GM21381 (cell line): ENCODE results near the gene ADK.
"Not testable (repeated sequence)": the region's sequence is repeated elsewhere in the genome, so short reads cannot be mapped to it uniquely, and the experiment has no call there.

ENCODE experiments used
- ATAC-seq: cut with Tn5 transposase; IDR thresholded peaks from one replicate; pipeline ENCODE4 v1.9.1; 2021; ENCODE audit warnings: mild to moderate bottlenecking, moderate library complexity; ENCODE audit not compliant: unreplicated experiment

The ADK gene

DNA sequence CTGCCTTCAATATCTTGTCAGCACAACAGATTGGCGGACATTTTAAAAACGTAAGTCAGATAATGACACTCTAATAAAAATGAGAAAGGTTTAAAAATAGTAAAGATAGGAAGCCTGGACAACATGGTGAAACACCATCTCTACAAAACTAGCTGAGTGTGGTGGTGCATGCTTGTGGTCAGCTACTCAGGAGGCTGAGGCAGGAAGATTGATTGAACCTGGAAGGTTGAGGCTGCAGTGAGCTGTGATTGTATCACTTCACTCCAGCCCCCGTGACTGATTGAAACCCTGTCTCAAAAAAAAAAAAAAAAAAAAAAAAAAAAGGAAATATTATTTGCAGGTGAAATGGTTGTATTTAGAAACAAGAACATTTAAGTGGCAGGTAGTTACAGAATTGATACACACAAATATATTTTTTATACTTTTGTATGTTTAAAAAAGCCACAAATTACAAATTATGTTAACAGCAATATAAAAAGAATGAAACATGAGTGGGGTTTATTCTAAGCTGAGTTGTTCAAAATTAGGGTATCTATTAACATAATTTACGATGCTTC lies 141.9 kb downstream of the ADK start:
- ATAC-seq = no peak

DNA sequence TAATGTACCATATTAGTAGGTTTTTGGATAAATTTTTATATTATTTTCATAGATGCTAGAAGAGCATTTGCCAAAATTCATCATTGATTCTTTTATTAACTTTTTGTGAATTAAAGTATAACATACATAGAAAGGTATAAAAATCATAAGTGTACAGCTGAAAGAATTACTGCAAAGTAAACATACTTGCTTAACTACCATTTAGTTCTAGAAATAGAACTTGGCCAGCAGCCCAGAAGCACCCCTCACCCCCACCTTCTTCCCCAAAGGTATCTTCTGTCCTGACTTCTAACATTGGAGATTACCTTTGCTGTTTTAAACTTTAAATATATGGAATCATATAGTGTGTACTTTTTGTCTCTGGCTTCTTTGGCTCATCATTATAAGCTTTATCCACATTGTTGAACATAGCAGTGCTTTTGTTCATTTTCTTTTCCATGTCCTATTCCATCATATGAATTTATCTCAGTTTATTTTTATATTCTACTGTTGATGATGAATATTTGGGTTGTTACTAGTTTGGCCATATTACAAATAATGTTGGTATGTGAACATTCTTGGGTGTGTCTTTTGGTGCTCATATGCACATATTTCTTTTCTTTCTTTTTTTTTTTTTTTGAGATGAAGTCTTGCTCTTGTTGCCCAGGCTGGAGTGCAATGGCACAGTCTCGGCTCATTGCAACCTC lies 142.8 kb downstream of the ADK start:
- no peak for ATAC-seq

DNA sequence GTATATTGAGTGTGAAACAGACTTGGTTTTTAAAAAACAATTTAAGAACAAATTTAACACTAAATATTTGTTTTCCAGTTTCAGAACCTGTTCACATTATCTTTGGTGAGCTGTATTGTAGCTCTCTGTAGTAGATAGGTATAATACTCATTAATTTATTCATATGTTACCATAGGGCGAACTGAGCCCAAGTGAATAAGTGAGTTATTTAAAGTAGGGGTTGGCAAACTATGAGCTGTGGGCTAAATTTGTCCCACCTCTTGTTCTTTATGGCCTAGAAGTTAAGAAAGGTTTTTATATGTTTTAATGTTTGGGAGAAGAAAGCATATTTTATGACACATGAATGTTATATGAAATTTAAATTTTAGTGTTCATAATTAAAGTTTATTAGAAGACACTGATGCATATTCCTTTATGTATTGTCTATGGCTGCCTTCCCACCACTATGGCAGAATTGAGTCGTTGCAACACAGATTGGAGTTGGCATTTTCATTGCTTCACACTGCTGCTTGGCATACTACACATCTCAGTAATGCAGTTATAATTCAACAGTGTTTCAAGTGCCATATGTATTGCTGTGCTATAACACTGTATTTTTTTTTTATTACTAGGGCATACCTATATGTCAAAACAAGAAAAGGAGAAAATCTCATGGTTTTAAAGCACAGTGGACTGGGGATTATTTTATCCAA lies 146.5 kb downstream of the ADK start:
- ATAC-seq = no peak

DNA sequence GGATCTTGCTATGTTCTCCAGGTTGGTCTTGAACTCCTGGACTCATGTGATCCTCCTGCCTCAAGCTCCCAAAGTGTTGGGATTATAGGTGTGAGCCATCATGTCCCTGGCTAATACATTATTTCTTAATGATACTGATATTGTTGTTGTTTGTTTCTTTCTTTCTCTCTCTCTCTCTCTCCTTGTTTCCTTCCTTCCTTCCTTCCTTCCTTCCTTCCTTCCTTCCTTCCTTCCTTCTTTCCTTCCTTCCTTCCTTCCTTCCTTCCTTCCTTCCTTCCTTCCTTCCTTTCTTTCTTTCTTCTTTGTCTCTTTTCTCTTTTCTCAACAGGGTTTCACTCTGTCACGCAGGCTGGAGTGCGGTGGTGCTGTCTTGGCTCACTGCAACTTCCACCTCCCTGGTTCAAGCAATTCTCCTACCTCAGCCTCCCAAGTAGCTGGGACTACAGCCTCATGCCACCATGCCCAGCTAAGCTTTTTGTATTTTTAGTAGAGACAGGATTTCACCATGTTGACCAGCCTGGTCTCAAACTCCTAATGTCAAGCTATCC lies 149.1 kb downstream of the ADK start:
- not testable (repeated sequence) for ATAC-seq

DNA sequence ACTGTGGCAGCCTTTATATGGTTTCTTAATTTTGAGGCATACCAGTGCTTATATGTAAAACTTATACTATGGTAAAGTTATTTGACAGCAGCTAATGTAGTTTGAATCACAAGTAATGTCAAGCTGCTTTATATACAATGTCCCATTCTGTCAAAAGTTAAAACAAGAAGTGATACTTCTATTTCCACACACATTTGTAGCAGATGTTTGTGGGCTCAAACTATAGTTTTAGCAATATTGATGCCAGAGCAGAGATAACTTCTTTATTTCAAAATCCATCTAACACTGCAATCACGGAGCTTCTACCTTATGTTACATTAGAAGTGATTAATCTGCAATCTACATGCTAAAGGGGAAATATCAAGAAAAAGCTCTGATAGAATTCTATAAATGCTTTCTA lies 149.6 kb downstream of the ADK start:
- ATAC-seq = no peak

DNA sequence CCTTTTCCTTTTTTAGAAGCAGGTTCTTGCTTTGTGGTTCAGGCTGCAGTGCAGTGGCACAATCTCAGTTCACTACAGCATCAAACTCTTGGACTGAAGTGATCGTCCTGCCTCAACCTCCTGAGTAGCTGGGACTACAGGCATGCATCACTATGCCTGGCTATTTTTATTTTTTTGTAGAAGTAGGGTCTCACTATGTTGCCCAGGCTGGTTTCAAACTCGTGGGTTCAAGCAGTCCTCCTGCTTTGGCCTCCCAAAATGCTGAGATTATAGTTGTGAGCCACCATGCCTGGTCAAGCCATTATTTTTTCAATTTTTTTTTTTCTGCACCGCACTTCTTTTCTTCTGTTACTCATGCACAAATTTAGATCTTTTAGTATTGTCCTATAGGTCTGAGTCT lies 154.7 kb downstream of the ADK start:
- no peak for ATAC-seq

DNA sequence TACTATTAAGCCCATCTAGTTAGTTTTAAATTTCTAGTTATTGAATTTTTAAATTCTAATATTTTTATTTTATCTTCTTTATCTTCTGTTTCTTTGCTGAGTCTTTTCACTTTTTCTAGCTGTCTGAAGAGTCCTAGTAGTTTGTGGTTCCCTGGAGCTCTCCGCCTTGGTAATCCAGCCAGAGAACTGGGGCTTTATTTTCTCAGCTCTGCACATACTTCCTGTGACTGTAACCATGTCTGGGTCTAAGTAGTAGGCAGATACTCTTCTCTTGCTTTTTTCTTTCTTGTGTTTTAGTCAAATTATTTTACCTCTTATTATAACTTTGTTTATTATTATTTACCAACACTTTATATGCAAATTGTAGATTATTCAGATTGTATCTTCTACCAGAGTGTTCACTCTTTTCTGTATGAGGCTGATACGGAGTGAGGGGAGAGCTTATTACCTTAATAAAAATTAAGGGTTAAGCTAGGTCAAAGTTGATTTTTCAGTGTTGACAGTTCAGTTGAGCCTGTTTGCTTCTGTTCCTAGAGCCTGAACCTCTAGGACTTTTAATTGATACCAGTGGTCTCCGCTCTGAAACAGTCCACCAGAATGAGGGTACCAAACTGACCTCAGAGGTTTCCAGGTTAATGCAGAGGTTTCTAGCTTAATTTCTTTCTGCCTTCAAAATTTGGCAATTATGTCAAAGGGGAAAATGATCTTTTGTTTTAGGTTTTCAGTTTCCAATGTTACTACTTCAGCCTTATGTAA lies 155.4 kb downstream of the ADK start:
- ATAC-seq = no peak

DNA sequence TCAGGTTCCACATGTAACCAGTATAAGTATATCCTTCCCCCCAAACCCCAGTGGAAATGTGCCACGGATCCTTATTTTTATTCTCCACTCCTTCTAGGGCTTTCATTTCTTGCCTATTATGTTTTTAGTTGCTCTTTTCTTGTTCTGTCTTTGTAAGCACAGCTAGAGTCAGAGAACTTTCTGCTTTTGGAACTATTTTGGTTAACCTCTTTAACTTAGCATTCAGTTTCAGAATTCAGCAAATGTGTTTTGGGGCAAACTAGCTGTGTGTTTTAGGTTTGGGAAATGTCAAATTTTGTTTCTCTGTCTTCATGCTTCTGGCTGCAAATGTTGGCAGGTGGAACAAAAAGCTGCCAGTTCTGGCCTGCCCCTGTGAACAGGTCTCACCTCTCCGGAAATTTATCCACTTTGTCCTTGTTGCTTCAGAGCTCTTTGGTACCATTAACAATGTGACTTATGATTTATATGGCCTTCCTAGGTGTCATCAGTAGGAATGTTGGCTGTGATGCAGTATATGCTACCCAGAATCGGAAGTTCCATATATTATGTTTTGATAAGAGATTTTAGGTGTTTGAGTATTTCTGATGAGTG lies 156.1 kb downstream of the ADK start:
- no peak for ATAC-seq

DNA sequence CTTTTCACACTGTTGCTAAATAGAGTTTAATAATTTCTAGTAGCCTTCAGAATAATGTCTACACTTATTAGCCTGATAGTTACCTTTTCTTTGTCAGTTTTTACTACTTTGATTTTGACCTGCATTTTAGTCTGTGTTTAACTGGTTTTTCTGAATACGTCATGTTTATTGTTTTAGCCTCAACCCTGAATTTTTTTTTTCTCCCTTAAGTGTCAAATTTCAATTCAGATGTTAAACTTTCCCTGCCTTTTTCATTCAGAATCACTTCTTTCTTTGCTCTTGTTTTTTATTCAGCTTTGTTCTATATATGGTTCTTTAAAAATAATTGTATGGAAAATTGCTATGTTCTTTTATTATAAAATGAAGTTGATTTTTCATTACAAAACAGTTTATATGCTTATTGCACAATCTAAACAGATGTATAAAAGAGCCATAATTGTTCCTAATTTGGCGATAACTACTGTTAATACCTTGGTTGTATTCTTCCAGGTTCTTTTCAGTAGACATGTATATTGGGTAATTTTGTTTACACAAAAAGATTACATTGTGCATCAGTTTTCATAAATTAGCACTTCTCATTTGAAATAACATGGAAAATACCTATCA lies 159.7 kb downstream of the ADK start:
- no peak for ATAC-seq

DNA sequence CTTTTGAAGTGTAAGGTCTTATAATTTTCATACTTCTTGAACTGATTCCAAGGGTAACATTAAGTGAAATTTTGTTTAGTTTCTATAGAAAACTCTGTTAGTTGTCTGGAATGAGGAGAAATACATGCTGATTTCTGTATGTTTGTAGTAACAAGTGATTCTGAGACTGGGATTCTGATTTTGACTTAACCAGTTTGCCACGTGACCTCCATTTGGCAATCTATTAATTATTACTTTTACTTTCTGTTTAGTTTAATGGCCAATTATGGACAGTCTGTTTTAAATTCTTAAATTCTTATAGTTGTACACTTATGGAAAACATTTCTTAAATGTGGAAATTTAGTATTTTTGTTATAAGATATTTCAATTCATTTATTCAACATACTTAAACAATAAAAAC lies 163.1 kb downstream of the ADK start:
- no peak for ATAC-seq

DNA sequence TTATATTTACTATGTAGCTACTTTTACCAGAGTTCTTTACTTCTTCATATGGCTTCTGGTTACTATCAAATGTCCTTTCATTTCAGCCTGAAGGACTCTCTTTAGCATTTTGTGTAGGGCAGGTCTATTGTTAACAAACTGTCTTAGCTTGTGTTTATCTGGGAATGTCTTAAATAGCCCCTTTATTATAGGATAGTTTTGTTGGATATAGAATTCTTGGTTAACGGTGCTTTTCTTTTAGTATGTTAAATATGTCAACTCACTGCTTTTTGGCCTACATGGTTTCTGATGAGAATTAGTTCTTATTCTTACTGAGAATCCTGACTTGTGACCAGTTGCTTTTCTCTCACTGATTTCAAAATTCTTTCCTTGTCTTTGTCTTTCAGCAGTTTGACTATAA lies 169.0 kb downstream of the ADK start:
- ATAC-seq = no peak

DNA sequence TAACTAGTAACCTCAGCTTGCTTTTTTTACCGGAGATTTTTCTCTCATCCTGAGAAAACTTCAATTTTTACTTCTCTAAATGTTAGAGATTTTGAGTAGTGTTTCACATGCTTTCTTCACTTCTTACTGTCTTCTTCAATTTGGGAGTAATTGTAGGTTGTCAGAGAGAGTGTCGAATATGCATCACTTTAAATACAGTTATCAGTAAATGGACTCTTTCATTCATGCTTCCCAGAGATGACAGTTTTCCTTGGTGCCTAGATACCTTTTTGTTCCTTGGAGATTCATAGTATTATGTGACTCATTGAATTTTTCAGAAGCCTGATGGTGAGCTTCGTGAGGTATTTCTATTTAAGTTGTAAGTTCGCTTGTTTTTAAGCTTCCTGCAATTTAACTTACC lies 169.7 kb downstream of the ADK start:
- ATAC-seq = no peak

DNA sequence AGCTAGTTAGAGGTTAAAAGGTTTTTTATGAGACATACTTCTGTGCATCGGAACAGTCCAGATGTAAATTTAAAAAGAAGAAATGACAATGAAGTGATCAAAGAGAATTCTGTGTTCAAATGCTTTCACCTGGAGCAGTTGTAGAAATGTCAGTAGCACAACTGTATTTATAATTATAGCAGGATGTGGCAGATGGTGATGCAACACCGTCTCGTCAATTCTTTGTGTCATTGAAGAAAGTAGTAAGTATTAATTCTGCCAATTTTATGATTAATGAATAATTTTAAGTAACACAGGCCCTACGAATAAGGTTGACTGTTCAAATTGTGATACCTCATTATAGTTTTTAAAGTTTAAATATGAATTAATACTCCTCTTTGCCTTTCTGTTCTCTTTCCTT lies 171.1 kb downstream of the ADK start:
- no peak for ATAC-seq

DNA sequence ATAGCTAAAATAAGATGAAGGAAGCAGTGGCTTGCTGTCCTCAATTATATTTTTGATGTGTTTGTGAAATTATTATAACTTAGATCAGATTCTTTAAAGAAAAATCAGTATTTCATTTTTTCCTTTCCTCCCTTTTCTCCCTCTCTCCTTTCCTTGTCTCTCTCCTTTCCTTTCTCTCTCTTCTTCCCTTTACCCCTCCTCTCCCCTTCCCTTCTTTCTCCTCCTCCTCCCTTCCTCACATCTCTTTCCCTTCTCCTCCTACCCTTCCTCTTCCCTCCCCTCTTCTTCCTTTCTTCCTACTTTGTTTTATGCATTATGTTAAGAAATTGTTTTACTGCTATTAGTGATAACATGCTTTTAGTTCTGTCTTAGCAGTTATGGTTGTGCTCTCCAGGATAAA lies 171.5 kb downstream of the ADK start:
- no peak for ATAC-seq

DNA sequence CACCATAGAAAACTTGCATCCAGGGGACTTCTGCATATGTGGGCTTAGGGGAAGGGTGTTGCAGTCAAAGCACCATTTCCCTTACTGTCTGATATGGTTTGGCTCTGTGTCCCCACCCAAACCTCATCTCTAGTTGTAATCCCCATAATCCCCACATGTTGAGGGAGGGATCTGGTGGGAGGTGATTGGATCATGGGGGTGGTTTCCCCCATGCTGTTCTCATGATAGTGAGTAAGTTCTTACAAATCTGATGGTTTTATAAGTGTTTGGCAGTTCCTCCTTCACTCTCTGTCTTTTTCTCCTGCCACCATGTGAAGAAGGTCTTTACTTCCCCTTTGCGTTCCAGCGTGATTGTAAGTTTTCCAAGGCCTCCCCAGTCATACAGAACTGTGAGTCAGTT lies 177.4 kb downstream of the ADK start:
- ATAC-seq = no peak

DNA sequence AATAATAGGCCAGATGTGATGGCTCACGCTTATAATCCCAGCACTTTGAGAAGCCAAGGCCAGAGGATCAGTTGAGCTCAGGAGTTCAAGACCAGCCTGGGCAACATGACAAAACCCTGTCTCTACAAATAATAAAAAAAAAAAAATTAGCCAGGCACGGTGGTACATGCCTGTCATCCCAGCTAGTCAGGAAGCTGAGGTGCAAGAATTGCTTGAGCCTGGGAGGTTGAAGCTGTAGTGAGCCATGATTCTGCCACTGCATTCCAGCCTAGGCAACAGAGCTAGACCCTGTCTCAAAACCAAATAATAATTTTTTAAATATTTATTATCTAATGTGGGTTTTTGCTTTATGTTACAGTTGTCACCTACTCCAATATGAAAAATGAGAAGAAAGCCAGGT lies 178.9 kb downstream of the ADK start:
- ATAC-seq = no peak

DNA sequence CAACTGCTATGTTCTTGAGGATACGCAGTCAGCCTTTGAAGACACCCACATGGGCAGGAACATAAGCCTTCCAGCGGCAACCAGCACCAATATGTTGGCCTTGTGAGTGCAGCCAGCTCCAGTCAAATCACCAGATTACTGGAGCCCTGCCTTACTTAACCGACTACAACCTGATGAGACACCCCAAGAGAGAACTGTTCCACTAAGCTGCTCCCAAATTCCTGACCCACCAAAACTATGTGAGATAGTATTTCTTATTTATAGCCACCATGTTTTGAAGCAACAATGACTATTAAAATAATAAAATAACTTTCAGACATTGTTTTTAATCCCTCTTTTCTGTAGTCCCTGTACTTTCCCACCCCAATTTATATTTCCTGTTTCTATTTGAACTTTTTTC lies 179.6 kb downstream of the ADK start:
- ATAC-seq = no peak

DNA sequence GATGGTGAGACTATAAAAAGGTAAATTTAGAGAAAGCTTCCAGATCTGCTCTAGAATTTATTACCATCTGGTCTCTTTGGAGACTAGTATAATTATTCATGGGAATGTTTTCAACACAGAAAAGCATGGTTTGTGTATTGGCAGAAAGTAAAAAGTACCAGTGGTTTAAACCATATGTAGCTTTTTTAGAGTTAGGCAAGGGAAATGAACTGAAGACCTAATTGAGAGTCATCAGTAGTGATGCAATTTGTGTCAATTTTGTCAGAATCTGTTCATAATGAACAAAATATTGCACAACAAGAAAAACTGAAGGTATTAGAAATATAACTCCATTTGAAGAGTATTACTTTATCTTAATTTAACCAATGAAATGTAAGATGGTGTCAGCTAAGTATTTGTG lies 181.4 kb downstream of the ADK start:
- ATAC-seq = no peak

DNA sequence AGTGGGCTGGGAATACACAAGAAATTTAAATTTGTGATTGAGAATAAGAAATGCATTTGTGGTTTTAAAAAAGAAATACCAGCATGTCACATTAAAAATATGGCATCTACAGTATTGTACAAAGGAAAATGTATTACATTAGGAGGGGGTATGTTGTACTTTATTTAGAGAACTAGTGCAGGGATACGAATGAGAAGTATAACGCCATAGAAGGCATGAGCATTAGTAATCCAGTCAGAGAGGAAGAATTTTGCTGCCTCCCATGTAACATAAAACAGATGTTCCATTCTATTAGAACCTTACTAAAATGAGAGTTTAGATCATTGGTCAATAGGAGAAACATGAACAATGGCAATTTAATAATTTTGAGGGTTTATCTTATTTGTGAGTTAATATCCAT lies 182.2 kb downstream of the ADK start:
- no peak for ATAC-seq

DNA sequence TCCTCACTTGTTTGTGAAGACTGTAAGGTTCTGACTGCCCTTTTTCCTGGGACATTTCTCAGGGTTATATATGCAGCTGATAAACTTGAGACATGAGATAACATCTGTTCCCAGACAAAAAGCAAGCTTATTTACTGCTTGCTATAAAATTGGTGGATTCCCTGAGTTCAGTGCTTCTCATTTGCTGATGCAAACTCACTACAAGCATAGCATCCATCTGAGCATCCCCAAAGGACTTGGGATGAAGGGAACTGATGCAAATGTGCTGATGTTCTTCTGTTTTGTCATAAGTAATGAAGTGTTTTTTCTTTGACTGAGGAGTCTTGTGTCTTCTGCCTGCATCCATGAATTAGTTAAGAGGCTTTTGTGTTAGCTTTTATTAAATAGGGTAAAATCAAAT lies 183.2 kb downstream of the ADK start:
- ATAC-seq = no peak

DNA sequence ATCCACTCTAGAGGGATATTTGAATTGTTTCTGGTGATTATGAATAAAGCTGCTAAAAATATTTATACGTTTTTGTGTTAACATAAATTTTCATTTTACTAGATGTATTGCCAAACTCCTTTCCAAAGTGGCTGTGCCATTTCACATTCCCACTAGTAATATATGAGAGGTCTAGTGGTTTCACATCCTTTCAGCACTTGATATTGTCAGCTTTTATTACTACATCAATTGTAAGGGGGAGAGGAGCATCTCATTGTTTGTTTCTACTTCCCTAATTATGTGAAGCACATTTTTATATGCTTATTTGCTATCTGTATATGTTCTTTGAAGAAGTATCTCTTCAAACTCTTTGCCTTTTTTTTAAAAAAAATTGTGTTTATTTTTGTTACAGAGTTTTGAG lies 184.5 kb downstream of the ADK start:
- ATAC-seq = no peak
